Measurements from ENCODE around the gene ADORA3. TPM values are rescaled to one million over a fixed set of nuclear protein-coding genes. Genes with fewer than 3 reads are reported as not detected.

ADORA3 gene
- total RNA-seq = not detected in 2 replicates

DNA sequence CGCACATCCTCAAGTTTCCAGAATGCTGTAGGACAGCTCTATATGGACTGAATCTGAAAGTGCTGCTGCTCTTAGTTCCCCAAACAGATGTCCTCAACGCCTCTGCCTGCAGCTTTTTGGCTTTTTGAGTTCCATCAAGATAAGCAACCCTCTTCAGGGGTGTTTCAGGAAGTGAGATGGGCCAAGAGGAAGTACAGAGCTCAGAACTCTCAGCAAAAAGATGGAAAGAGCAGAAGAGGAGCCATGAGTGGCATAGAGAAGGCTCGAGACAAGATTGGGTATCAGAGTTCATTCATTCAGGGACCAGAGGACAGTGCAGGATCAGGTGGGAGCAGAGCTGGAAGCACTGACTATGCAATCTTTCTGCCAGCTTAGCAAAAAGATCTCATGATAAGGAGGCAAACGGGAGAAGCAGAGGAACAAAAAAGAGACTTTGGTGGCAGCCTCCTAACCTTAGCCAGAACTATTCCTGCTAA is at the start of gene ADORA3, which contains the start of gene TMIGD3:
Gene ADORA3 (minus strand): TSS at position 49 of the 476 bp plus-strand sequence. CDS start 279 bp downstream, outside the sequence.
Gene TMIGD3 (minus strand): TSS at position 49 of the 476 bp plus-strand sequence. CDS start 279 bp downstream, outside the sequence.

Other genes starting within 250 kb of the ADORA3 start
- gene CHIA, start 212.8 kb downstream of the ADORA3 start, total RNA-seq = not detected in 2 replicates
- gene OVGP1, start 75.9 kb downstream of the ADORA3 start, total RNA-seq = under 0.01 and 0.85 TPM in 2 replicates
- 35.2 and 76.5 TPM in 2 replicates for gene WDR77, start 54.4 kb downstream of the ADORA3 start, total RNA-seq
- 168 and 283 TPM in 2 replicates for gene ATP5PB, start 54.2 kb downstream of the ADORA3 start, total RNA-seq
- gene C1orf162, start 29.6 kb downstream of the ADORA3 start, total RNA-seq = 0.19 and 0.56 TPM in 2 replicates
- not detected in 2 replicates for gene TMIGD3, start within 50 bp of the ADORA3 start, total RNA-seq
- gene RAP1A, start 116.2 kb upstream of the ADORA3 start, total RNA-seq = 19.7 and 42.4 TPM in 2 replicates
- 30.2 and 30.7 TPM in 2 replicates for gene INKA2, start 235.8 kb upstream of the ADORA3 start, total RNA-seq